SW480 (cell line): ENCODE data around the gene PURB.
A peak's percentile ranks its signal among the peaks of the same experiment; 100 is the strongest.
"Not testable (repeated sequence)": the region's sequence is repeated elsewhere in the genome, so short reads cannot be mapped to it uniquely, and the experiment has no call there.

ENCODE experiments used
- DNase-seq: peaks from one replicate; pipeline ENCODE4 v3.0.0-alpha.2; 2016; ENCODE audit warnings: low spot score

Gene PURB

DNA sequence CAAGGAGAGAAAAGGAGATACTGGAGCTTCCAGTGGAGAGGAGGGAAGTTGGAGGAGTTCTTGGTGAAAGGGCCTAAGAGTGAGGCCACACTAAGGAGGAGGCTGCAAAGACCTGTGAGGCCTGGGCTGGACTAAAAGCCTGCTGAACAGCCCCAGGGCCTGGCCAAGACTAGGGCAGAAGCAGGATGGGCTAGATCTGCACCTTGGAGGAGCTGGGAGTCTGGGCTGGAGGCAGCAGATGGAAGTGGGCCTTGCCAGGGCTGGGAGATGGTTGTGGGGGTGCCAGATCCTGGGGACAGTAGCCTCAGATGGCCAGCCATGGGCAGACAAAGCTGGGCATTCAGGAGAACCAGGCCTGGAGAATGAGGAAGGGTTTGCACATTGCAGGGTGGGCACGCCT, 6.5 kb upstream of the PURB start:
- DNase-seq = no peak

DNA sequence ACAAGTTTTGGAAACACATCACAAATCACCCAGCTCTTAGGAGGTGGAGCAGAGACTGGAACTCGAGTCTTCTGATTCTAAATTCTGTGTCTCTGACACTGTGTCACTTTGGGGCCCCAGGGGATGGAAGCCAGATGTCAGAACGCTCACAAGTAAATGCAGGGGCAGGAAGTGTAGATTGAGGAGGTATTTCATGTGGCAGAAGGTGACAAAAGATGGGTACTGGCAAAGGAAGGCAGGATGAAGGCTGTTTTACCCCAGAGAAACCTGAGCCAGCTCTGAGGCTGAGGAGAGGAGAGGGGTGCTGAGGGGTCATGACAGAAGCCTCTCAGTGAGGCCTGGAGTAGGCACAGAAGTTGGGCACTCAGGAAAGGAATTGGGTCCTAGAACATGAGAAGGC, 6.0 kb upstream of the PURB start:
- no peak for DNase-seq

DNA sequence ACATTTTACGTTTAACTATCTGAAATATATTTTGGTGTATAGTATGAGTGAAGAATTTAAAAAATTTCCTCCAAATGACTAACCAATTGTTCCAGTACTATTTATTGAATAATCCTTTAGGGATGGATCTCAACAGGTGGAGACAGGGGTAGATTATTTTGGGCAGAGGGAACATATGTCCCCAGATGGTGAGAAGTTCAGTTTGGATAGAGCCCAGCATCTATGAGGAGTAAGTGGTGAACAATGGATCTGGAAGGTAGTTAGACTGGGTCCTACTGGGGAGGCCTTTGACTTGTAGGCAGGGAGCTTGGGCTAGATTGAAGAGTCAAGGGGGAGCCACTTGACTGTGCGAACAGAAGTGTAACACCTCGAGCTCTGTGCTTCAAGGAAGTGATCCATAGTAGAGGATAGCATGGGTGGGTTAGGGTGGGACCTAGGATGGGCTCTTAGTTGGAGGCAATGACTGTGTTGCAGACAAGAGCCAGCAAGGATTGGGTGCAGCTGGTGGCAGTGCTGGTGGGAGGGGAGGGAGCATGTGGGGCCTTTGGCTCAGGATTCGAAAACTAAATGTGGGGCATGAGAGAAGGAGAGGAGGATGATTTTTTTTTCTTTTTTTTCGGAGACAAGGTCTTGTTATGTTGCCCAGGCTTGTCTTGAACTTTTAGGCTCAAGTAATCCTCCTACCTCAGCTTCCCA, 3.9 kb upstream of the PURB start:
- no peak for DNase-seq

DNA sequence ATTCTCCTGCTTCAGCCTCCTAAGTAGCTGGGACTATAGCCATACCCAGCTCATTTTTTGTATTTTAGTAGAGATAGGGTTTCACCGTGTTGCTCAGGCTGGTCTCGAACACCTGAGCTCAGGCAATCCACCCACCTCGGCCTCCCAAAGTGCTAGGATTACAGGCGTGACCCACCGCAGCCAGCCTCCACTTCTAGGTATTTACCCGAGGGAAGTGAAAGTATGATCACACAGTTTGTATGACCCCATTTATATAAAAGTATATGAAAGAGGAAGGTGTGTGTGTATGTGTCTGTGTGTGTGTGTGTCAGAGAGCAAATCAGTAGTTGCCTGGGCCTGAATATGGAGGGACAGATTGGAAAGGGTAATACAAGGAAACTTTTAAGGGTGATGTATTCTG, 2.0 kb upstream of the PURB start:
- DNase-seq = no peak

DNA sequence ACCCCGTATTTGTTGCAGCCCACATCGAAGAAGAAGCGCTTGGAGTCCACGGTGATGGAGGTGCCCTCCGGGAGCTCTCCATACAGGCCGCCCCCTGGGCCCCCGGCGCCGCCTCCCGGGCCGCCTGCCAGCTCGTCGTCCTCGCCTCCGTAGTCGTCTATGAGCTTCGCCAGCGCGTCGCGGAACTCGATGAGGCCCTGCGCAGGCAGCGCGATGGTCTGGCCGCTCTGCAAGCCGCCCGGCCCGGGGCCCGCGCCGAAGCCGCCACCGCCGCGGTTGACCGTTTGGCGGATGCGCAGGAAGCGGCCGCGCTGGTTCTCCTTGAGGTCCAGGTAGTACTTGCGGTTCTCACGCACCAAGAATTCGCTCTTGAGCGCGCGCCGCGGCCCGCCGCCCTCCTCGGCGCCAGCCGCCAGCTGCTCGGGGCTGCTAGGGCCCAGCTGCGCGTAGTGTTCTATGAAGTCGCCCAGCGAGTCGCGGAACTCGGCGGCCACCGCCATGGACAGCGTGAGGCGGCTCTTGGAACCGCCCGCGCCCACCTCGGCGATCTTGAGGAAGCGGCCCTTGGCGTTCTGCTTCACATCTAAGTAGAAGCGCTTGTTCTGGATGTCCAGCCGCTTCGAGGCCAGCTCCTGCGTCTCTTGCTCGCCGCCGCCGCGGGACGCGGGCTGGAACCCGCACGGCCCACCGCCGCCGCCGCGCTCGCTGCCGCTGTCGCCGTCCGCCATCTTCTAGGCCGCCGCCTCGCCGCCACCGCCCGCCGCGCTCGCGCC, 523 bp downstream of the PURB start:
- DNase-seq = peak; percentile 42

DNA sequence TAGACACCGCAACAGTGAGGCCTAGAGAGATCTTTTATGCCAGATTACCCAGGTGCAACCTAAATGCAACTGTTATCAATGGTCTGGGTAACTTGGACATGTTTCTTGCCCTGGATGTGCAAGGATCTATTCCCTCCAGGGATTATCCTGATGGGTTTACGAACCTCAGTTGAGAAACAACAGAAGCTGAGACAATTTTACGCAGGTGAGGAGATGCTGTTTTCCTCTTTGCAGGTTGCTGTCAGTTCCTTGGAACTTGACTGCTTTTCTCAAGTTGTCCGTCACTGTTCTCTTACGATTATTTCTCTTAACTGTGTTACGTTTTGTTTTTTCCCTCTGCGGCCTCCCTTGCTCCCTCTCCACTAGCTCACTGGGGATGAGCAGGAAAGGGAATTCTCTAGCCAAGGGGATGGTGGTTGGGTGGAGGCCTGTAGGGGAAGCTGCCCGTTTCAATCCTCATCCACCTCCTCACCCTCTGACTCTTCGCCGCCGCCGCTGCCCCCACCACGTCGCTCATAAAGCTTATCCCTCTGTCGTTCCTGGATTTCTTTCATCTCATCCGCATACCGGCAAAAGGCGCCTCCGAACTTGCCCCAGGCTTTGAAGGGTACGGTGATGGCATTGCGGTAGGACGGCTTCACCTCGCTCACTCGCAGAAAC, 1.2 kb downstream of the PURB start:
- no peak for DNase-seq

DNA sequence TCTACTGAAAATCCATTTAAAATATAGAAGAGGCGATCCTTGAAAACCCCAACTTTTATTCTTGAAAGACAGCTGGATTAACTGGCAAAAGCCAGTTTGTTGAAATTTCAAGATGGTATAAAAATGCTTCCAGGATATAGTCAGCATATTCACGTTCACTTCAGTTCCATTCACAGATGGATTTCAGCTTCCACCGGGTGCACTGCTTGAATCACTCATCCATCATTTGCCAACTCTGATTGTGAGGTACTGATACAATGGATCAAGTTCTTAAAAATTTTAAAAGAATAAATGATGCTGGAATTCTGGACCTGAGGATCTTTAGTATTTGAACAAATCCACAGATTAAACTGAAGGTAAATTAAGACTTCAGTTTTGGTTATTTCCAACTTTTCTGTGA, 2.4 kb downstream of the PURB start:
- DNase-seq = no peak

DNA sequence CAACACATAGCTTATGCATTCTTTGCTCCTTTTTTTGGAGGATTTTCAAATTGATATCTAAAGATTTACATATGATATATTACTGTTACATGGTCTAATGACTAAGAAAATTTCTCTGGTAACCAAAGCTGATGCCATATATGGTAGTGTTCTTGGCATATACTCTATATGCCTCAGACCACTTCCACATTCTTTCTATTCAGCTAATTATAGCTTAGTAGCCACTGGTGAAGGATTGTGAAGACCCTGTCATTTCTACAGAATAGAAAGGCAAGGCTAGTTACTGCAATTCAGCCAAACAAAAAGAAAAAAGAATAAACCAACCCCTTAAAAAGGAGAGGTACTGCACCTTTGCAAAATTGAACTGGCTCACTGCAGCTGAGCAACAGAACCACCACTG, 3.7 kb downstream of the PURB start:
- peak; percentile 48 for DNase-seq

DNA sequence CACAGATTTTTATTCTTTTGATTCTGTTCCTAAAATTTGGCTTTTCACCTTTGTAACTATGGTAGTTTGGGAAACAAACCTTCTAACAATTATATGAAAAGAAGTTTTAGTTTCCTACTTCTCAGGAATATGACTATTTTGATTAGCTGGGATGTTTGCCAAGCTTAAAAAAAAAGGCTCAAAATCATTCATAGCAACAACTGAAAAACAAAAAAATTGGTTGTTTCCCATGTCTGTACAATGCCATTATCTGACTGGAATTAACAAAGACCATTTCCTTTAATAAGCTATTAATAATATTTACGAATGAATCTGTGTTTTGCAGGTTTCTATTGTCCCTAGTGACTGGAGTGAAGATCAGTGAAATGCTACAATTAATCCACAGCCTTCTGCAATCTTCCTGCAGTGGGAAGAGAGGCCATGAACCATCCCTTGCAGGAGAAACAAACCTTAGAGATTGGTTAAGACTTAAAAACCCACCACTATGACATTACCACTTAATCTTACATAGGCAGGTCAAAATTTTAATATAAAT, 4.2 kb downstream of the PURB start:
- no peak for DNase-seq

DNA sequence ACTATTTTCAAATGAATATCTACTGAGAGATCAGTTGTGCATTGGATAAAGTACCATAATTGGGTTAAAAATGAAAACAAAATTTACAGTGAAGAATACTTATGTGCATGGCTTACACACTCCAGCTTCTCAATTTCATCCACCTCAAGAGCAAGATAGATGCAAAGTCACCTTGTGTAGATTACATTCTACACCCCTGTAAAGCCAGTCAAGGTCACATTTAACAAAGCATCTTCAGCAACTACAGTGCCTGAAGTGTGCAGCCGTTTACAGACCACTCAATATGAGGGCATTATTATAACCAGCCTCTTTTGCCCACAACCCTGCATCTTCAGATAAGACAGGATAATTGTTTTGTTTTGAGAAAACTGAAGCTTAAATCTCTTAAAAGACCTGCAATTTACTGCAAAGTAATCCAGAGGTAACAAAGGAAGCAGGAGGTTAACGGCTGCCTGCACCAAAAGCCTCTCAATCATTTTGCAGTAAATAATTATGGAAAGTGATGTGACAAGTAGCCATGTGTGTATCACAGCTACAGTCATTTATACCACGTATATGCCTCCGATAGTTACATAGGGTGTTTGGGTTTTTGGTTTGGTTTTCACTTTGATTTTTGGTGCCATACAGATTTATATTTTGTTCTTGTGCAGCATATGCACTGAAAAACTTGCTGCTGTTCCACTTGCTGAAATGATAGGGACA, 4.9 kb downstream of the PURB start:
- DNase-seq = no peak

DNA sequence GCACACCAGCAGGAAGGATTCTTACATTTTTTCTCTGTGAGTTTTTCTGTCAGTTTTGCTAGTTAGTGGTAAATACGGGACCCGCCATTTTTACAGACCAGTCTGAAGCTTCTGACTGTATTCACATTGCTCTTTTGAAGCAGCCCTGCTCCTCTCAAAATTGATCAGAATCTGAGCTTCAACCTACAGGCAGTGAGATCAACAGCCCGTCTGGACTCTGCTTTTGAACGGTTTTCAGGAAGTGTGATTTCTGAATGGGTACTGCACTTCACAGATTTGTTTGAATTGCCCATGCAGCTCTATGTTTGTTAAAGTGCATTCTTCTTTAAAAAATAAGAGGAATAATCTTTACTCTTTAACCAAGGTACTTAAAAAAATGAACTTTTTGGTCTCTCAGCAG, 8.9 kb downstream of the PURB start:
- no peak for DNase-seq

DNA sequence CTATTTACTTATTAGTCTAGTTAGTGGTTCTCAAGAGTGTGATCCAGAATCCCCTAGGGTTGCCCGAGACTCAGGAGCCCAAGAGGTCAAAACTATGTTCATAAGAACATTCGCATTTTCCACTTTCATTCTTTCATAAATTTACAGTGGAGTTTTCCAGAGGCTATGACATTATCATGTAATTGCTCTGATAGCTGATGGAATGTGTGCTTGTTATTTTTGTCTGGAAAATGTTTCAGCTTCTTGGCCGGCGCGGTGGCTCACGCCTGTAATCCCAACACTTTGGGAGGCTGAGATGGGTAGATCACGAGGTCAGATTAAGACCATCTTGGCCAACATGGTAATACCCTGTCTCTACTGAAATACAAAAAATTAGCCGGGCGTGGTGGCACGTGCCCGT, 10.1 kb downstream of the PURB start:
- no peak for DNase-seq

DNA sequence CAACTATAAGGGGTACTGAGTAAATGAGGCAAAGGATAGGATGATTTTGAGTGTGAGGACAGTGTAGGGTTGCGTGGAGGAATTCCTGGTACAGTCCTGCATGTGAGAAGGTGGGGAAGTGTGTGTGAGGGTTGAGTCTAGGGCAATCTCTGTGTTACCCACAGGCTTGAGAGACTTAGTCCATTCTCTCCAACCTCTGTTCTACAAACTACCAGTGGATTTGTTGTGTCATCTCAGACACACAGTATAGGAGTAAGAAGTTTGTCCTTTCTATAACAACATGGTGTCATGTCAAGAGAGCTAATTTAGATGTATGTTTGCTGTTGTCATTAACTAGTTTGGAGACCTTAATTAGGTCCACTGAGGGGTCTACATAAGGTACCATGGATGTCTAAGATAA, 12.5 kb downstream of the PURB start:
- no peak for DNase-seq

DNA sequence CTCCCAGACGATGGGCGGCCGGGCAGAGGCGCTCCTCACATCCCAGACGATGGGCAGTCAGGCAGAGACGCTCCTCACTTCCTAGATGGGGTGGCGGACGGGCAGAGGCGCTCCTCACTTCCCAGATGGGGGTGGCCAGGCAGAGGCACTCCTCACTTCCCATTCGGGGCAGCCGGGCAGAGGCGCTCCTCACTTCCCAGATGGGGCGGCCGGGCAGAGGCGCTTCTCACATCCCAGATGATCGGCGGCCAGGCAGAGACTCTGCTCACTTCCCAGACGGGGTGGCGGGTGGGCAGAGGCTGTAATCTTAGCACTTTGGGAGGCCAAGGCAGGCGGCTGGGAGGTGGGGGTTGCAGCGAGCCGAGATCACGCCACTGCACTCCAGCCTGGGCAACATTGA, 13.4 kb downstream of the PURB start:
- not testable (repeated sequence) for DNase-seq

DNA sequence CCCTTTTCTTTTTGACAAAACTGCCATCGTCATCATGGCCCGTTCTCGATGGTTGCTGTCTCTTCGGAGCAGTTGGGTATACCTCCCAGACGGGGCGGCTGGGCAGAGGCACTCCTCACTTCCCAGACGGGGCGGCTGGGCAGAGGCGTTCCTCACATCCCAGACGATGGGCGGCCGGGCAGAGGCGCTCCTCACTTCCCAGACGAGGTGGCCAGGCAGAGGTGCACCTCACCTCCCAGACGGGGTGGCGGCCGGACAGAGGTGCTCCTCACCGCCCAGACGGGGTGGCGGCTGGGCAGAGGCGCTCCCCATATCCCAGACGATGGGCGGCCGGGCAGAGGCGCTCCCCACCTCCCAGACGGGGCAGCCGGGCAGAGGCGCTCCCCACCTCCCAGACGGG, 14.6 kb downstream of the PURB start:
- not testable (repeated sequence) for DNase-seq

DNA sequence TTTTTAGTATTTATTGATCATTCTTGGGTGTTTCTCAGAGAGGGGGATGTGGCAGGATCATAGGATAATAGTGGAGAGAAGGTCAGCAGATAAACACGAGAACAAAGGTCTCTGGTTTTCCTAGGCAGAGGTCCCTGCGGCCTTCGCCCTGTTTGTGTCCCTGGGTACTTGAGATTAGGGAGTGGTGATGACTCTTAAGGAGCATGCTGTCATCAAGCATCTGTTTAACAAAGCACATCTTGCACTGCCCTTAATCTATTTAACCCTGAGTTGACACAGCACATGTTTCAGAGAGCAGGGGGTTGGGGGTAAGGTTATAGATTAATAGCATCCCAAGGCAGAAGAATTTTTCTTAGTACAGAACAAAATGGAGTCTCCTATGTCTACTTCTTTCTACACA, 15.0 kb downstream of the PURB start:
- DNase-seq = not testable (repeated sequence)

DNA sequence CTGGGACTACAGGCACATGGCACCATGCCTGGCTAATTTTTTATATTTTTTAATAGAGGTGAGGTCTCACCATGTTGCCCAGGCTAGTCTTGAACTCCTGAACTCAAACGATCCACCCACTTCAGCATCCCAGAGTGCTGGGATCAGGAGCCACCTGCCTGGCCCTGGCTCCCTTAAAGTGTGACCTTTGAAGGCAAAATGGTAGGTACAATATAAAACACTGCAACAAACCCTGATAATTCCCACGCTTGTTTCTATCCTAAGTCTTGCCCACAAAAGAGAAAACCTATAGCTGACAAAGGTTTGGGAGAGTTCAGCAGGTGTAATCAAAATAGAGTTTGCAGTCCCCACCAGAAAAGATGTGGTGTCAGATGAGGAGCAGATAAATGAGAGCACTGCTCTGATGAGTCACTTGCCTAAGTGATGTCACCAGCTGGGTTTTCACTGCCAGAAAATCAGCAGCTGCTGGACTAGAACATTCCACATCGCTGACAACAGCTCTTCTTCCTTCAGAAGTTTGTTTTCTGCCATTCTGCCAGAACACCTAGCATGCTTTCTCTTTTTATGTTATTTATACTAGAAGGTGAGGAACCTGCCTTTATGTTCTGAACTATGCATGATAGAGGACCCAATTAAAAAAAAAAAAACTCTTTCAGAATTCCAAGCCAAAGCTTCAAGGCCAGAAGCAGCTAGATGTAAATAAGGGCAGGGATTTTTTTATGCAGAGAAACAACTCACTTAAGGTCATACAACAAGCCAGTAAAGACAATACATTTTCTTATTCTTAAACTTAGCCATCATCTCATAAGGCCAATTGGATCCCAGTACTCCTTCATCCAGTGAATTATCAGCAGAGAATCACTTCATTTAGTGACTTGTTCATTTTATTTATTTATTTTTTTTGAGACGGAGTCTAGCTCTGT, 18.0 kb downstream of the PURB start:
- peak; percentile 70 for DNase-seq

DNA sequence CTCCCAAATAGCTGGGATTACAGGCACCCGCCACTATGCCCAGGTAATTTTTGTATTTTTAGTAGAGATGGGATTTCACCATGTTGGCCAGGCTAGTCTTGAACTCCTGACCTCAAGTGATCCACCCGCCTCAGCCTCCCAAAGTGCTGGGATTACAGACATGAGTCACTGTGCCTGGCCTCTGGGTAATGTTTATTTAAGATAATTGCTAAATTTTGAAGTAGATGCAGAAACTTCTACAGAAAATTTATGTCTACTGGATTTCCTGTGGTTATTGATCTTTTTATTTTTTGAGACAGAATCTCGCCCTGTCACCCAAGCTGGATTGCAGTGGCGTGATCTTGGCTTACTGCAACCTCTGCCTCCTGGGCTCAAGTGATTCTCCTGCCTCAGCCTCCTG, 23.4 kb downstream of the PURB start:
- not testable (repeated sequence) for DNase-seq

DNA sequence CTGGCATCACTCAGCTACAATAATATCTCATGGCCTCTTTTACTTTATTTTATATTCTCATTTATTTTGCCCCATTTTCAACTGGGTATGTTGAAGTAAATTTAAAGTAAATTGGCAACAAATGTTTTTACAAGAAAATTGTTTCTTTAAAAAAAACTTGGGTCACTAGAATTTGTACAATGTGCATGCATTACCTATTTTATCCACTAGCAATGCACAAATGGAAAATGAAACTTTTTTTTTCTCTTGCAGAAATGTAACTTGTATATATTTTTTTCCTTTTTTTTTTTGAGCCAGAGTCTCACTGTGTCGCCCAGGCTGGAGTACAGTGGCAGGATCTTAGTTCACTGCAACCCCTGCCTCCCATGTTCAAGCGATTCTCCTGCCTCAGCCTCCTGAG, 27.2 kb downstream of the PURB start:
- no peak for DNase-seq

DNA sequence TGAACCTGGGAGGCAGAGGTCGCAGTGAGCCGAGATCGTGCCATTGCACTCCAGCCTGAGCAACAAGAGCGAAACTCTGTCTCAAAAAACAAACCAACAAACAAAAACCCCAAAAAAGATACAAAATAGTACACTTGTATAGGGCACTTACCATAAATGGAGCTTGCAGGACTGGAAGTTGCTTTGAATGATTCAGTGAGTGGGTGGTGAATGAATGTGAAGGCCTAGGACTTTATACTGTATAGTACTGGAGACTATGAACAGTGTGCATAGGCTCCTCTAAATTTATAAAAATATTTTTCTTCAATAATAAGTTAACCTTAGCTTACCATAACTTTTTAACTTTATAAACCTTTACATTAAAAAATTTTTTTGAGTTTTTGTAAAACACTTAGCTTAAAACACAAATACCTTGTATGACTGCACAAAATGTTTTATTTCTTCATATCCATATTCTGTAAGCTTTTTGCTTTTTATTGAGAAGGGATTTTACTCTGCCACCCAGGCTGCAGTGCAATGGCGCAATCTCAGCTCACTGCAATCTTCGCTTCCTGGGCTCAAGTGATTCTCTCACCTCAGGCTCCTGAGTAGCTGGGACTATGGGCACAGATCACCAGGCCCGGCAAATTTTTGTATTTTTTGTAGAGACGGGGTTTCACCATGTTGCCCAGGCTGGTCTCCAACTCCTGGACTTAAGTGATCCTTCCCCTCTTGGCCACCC, 30.5 kb downstream of the PURB start:
- DNase-seq = no peak

DNA sequence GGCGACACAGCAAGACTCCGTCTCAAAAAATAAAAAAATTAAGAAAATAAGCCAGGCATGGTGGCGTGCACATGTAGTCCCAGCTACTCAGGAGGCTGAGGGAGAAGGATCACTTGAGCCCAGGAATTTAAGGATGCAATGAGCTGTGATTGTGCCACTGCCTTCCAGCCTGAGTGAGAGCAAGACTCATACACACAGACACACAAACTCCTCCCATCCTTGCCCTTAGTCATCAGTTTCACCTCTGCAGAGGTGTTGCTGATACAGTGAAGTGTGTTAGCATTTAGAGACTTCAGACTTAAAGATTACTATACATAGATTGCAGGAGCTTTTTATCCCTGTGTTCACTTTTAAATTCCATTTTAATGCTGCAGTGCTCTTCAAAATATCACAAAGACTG, 31.9 kb downstream of the PURB start:
- no peak for DNase-seq
